Peyer's patch (tissue), 4 donors: ENCODE data around the gene DAZAP1. TPM values are rescaled to one million over a fixed set of nuclear protein-coding genes. Genes with fewer than 3 reads are reported as not detected.

ENCODE experiments used
- DNase-seq, 3 donors: peaks; one replicate each; pipeline ENCODE4 v3.0.0-alpha.2; 2017 to 2019
- H3K27ac ChIP-seq, 4 donors: fragments of 200-600 bp; sonication (generic); one replicate each; pipeline ENCODE4 v1.5.1; 2016 to 2019
- H3K27me3 ChIP-seq, 2 donors: fragments of 200-600 bp; sonication (generic); one replicate each; pipeline ENCODE4 v1.5.1; 2019
- H3K36me3 ChIP-seq, 3 donors: fragments of 200-600 bp; sonication (generic); one replicate each; pipeline ENCODE4 v1.5.1; 2016 to 2019
- H3K4me1 ChIP-seq, 4 donors: fragments of 200-600 bp; sonication (generic); one replicate each; pipeline ENCODE4 v1.5.1; 2016 to 2019
- H3K4me3 ChIP-seq, 4 donors: fragments of 200-600 bp; sonication (generic); 1 replicate in 3 of 4; 2 replicates in 1 of 4; pipeline ENCODE4 v1.5.1; 2016 to 2019; ENCODE audit warnings: mild to moderate bottlenecking in 1 of 4
- H3K9me3 ChIP-seq, 4 donors: fragments of 200-600 bp; sonication (generic); one replicate each; pipeline ENCODE4 v1.5.1; 2016 to 2019; ENCODE audit warnings: mild to moderate bottlenecking in 1 of 4
- CTCF ChIP-seq, 6 experiments: fragments of 450-650 bp in 4 of 6; fragments of 200-600 bp in 2 of 6; sonication (generic) in 1 of 6; IDR thresholded peaks; one replicate each; pipeline ENCODE4 v1.5.1; 2017 to 2019; ENCODE audit warnings: antibody characterized with exemption in 6 of 6, mild to moderate bottlenecking in 3 of 6, moderate library complexity in 1 of 6
- POLR2A ChIP-seq, 2 donors: fragments of 450-650 bp; IDR thresholded peaks; one replicate each; pipeline ENCODE4 v1.5.1; 2017; ENCODE audit warnings: antibody characterized with exemption in 2 of 2, mild to moderate bottlenecking in 2 of 2, moderate library complexity in 2 of 2
- total RNA-seq, 4 donors: library from RNA; depleted of rRNA; stranded (reverse); fragments of >200 nt; gene quantifications; one replicate each; pipeline ENCODE4 v1.1.0, GENCODE V29; 2016

The DAZAP1 gene
- total RNA-seq, 4 donors from 2014 or later = 37.5 to 90.9 (median 58.2) TPM

- no peaks in the 10 kb centered on the region for H3K27me3 ChIP-seq
- H3K27ac ChIP-seq = no peak overlapping the region
- H3K36me3 ChIP-seq = no peaks in the 10 kb centered on the region
- peaks cover 0 to 8% (median 4%) of the 10 kb centered on the region in 4 donors for H3K4me1 ChIP-seq
- H3K4me3 ChIP-seq = no peak overlapping the region
- no peak for DNase-seq
- no peak for TF ChIP-seq POLR2A (IDR thresholded peaks at IDR 0.05)
- no peak for TF ChIP-seq CTCF (IDR thresholded peaks at IDR 0.05)
- no peaks in the 10 kb centered on the region for H3K9me3 ChIP-seq
Observed at GRCh38 chr19:1483131-1483978, 76.0 kb downstream of the DAZAP1 start.

- Histone ChIP-seq H3K27ac (no peak overlapping the region), H3K9me3 (no peaks in the 10 kb centered on the region), H3K27me3 (no peaks in the 10 kb centered on the region), H3K4me3 (no peak overlapping the region), H3K36me3 (no peaks in the 10 kb centered on the region), H3K4me1 (peaks cover 0 to 6% (median 3%) of the 10 kb centered on the region in 4 donors)
- no peak for DNase-seq
- TF ChIP-seq CTCF (IDR thresholded peaks at IDR 0.05) (no peak), POLR2A (IDR thresholded peaks at IDR 0.05) (no peak)
Observed at GRCh38 chr19:1483979-1484428, 76.6 kb downstream of the DAZAP1 start.

Other genes starting within 250 kb of the DAZAP1 start
- gene SBNO2, start 233.3 kb upstream of the DAZAP1 start, total RNA-seq = 10 to 100 TPM; 26.4 to 71.0 (median 57.8) TPM
- 100 to 1,000 TPM in 3 of 4 donors, 10 to 100 TPM in 1; 98.4 to 135 (median 117) TPM for gene STK11, start 201.8 kb upstream of the DAZAP1 start, total RNA-seq
- gene CBARP, start 169.6 kb upstream of the DAZAP1 start, total RNA-seq = 1 to 10 TPM in 1 of 4 donors, not detected in 3; 1.9 TPM
- 100 to 1,000 TPM in 3 of 4 donors, 10 to 100 TPM in 1; 88.3 to 299 (median 206) TPM for gene ATP5F1D, start 165.8 kb upstream of the DAZAP1 start, total RNA-seq
- gene MIDN, start 159.0 kb upstream of the DAZAP1 start, total RNA-seq = 100 to 1,000 TPM in 1 of 4 donors, 10 to 100 TPM in 3; 34.7 to 205 (median 98.9) TPM
- gene CIRBP, start 138.3 kb upstream of the DAZAP1 start, total RNA-seq = 100 to 1,000 TPM; 258 to 623 (median 458) TPM
- gene FAM174C, start 132.1 kb upstream of the DAZAP1 start, total RNA-seq = 10 to 100 TPM; 39.6 to 87.7 (median 80.0) TPM
- 10 to 100 TPM; 21.5 to 34.1 (median 32.3) TPM for gene EFNA2, start 121.7 kb upstream of the DAZAP1 start, total RNA-seq
- gene NDUFS7, start 23.7 kb upstream of the DAZAP1 start, total RNA-seq = 100 to 1,000 TPM in 3 of 4 donors, 10 to 100 TPM in 1; 99.9 to 165 (median 156) TPM
- 1 to 10 TPM in 2 of 4 donors, not detected in 2; 2.5 to 3.1 TPM for gene GAMT, start 6.0 kb upstream of the DAZAP1 start, total RNA-seq
- 1,000 to 10,000 TPM; 1,044 to 1,915 (median 1,354) TPM for gene RPS15, start 30.8 kb downstream of the DAZAP1 start, total RNA-seq
- gene APC2, start 42.5 kb downstream of the DAZAP1 start, total RNA-seq = under 1 TPM in 3 of 4 donors, not detected in 1; 0.18 to 0.76 (median 0.27) TPM
- gene C19orf25, start 71.6 kb downstream of the DAZAP1 start, total RNA-seq = 10 to 100 TPM; 35.5 to 68.5 (median 61.9) TPM
- 10 to 100 TPM in 3 of 4 donors, 1 to 10 TPM in 1; 7.7 to 14.6 (median 12.1) TPM for gene PCSK4, start 82.8 kb downstream of the DAZAP1 start, total RNA-seq
- gene REEP6, start 83.6 kb downstream of the DAZAP1 start, total RNA-seq = 100 to 1,000 TPM in 3 of 4 donors, 1 to 10 TPM in 1; 7.4 to 167 (median 162) TPM
- gene ADAMTSL5, start 105.4 kb downstream of the DAZAP1 start, total RNA-seq = 10 to 100 TPM in 3 of 4 donors, 1 to 10 TPM in 1; 5.0 to 31.5 (median 25.2) TPM
- not detected for gene PLK5, start 116.5 kb downstream of the DAZAP1 start, total RNA-seq
- gene MEX3D, start 160.7 kb downstream of the DAZAP1 start, total RNA-seq = 10 to 100 TPM; 11.6 to 20.0 (median 15.6) TPM
- 100 to 1,000 TPM in 1 of 4 donors, 10 to 100 TPM in 3; 58.7 to 110 (median 81.6) TPM for gene MBD3, start 185.3 kb downstream of the DAZAP1 start, total RNA-seq
- gene UQCR11, start 197.9 kb downstream of the DAZAP1 start, total RNA-seq = 100 to 1,000 TPM in 1 of 4 donors, 10 to 100 TPM in 3; 59.8 to 122 (median 94.3) TPM
- 100 to 1,000 TPM in 1 of 4 donors, 10 to 100 TPM in 3; 49.2 to 112 (median 80.3) TPM for gene TCF3, start 245.0 kb downstream of the DAZAP1 start, total RNA-seq